HG03565 (cell line): Measurements from ENCODE around the gene TNFRSF13B.

Experiments used
- ATAC-seq: cut with Tn5 transposase; IDR thresholded peaks from one replicate; pipeline ENCODE4 v1.9.1; 2021; ENCODE audit warnings: mild to moderate bottlenecking, moderate library complexity; ENCODE audit not compliant: unreplicated experiment

Gene TNFRSF13B

DNA sequence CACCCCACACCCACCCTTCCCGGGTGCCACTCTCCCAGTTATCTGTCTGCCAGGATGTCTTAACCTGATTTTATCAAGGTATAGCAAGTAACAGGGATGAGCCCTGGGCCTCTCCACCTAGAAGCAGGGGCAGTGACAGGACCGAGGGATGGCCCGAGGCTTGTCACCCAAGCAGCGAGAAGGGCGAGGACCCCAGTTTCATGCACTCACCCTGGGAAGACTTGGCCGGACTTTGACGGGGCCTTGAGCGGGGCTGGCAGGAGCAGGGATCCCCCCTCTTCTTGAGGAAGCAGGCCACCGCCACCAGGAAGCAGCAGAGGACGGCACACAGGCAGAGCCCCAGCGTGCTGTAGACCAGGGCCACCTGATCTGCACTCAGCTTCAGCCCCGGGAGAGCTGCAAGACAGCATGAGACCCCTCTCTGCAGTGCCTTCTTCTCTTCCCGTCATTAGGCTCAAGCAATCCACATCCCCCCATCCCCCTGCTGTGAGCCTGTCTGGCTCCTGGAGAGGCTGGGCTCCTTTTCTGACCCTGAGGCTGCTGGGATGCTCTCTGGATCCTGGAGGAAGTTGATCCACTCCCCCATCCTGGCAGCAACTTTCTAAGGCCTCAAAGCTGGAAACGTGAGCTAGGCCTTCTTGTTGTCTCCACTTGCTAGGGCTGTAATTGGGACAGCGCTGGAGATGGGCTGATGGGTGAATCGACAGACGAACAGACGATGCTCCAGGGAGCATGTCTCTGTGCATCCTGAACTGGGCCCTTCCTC, 31.6 kb downstream of the TNFRSF13B start:
- no peak for ATAC-seq

DNA sequence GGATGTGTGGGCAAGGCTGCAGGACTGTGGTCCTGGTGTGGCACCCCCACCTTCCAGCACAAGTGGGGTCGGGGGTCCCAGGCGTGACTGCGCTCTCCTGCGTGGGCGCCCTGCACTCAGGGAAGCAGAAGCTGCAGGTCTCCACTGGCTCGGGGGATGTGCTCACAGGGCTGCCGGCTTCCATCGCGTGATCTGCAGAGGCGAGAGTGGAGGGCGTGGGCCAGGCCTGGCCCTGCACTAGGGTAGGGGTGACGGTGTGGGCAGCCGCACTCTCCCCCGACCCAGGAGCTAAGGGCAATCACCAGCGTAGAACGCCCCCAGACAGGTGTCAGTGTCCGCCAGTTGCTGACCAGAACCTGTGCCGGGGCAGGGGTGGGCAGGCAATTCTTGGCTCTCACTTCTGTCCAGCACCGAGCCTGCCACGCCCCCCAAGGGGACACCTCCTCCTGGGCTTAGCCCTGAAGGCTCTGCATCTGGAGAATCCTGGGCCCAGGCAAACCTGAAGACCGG, 32.3 kb downstream of the TNFRSF13B start:
- no peak for ATAC-seq

GRCh38 chr17:16939208-16939576, 32.7 kb downstream of the TNFRSF13B start:
- ATAC-seq, result no peak

DNA sequence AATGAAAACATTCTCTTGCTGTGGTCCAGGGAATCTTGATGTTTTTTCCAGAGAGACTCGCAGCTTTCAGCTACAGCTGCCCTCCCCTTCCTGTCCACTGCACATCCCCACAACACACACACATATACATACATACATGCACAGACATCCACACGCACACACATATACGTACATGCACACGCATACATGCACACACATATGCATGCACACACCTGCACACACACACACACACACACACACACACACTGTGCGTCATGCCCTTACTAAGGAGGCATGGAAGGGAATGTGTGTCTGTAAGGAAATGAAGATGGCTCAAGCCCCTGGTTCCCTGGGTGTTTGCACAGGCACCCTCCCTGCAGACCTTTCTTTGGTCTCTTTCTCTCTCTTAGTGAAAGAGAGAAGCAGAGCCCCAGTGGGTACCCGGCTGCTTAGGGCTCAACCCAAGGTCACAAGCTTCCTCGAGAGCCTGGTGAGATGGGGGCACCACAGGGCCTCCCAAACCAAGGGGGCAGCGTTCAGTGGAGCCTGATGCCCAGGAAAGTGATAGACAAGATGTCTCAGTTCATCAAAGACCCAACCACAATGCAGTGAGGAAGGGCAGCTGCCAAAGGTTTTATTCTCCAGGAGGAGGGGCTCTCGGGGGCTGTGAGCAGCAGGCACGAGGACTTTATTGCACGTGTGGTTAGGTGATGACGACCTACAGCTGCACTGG, 33.3 kb downstream of the TNFRSF13B start:
- no peak for ATAC-seq

- no peak for ATAC-seq
Observed at GRCh38 chr17:16938031-16938430, 33.9 kb downstream of the TNFRSF13B start.

DNA sequence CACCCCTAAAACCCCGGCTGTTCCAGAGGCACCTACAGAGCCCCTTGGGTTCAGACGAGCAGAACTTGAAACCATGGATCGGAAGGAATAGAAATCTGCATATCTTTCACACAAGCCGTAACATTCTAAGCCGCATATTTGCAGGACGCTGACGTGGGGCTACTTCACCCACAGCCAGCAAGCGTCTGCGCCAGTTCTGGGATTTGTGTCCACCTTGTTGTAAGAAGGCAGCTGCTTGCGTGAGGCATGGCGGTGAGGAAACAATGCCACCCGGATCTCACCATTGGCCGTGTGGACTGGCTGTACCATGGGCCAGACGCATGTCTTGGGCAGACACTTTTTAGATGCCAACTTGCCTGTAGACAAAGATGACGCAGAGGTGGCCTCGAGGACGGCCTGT, 34.5 kb downstream of the TNFRSF13B start:
- ATAC-seq, result no peak

- no peak for ATAC-seq
Observed at GRCh38 chr17:16936536-16937310, 35.2 kb downstream of the TNFRSF13B start.

DNA sequence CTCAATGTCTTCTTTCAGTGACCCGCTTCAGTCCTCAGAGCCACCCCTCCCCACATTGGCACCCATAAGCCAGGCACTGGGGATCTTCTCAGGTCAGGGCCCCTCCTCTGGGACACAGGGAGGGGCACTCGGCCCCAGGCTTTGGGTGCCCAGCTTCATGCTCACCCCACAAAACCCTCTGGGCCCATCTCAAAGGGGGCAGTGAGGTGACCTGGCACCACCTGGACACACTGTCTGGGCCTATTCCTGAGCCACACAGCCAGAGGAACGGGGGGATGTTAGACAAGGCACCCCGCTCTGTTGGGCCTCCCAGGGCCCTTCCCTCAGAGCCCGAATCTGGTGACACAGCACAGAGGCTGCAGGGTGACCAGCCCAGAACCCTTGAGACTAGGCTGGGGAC, 36.1 kb downstream of the TNFRSF13B start:
- ATAC-seq, result no peak

GRCh38 chr17:16935241-16935663, 36.7 kb downstream of the TNFRSF13B start:
- no peak for ATAC-seq

GRCh38 chr17:16934836-16935235, 37.1 kb downstream of the TNFRSF13B start:
- no peak for ATAC-seq

- ATAC-seq, result no peak
Observed at GRCh38 chr17:16934133-16934795, 37.7 kb downstream of the TNFRSF13B start.

DNA sequence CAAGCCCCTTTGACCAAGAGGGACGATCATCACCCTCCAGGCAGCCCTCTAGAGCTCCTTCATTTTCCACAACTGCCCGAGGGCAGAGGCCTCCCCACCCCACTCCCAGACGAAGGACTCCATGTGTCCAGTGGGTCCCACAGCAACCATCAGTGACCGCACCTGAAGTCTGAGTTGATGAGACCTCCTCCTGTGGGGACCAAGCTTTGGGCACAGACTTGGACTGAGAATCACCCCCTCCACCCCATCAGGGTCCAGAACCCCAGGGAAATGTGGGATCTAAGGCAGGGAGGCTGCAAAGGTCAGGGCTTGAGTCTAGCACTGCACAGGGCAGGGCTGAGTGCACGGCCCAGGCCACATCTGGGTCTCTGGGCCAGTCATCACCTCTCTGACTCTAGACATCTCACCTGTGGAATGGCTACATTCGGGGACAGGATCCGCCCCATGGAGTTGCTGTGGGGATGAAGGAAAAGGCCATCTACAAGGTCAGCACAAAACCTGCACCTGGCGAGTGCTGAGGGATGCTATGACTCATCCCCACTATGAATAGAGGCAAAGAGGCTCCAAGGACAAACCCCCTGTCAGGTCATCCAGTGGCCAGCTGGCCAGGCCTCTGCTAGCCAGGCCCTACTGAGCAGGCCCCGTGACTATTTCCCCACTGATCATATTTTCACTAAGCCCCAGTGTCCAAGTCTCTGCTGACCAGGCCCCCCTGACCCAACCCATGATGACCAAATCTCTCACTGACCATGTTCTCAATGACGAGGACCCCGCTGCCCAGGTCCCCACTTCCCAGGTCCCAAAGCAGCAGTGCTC, 38.4 kb downstream of the TNFRSF13B start:
- no peak for ATAC-seq

GRCh38 chr17:16932611-16933010, 39.3 kb downstream of the TNFRSF13B start:
- no peak for ATAC-seq

GRCh38 chr17:16932156-16932555, 39.8 kb downstream of the TNFRSF13B start:
- no peak for ATAC-seq

DNA sequence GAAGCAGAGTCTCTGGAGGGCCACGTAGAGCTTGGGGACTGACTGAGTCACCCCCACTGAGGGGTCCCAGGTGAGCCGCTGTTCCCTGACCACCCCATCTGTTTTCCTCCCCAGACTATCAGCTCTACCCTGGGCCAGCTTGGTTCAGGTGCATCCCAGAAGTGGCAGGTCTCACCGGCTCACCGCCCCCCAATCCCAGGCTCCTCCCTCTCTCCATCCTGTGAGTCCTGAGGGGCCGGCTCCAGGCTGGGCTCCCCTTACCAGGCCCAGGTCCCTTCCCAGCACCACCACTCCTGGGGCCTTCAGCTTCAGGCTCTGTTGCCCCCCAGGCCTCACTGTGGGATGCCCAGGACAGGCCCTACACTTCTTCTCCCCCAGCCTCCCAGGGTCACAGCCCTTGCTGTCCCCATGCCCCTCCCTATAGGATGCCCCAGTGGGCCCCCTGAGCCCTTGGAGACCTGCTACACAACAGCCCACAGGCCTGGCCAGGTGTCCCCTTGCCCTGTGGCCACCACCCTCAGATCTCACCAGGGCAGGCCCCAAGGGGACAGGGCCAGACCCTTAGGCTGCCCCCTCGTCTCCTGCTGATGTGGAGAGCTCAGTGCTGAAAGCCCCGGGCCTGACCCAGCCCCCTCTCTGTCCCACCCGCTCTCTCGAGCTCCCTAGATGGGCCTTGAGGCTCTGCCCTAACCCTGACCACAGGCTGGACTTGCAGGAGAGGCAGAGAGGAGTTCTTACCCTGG, 40.4 kb downstream of the TNFRSF13B start:
- no peak for ATAC-seq

- ATAC-seq, result no peak
Observed at GRCh38 chr17:16930571-16931317, 41.2 kb downstream of the TNFRSF13B start.

DNA sequence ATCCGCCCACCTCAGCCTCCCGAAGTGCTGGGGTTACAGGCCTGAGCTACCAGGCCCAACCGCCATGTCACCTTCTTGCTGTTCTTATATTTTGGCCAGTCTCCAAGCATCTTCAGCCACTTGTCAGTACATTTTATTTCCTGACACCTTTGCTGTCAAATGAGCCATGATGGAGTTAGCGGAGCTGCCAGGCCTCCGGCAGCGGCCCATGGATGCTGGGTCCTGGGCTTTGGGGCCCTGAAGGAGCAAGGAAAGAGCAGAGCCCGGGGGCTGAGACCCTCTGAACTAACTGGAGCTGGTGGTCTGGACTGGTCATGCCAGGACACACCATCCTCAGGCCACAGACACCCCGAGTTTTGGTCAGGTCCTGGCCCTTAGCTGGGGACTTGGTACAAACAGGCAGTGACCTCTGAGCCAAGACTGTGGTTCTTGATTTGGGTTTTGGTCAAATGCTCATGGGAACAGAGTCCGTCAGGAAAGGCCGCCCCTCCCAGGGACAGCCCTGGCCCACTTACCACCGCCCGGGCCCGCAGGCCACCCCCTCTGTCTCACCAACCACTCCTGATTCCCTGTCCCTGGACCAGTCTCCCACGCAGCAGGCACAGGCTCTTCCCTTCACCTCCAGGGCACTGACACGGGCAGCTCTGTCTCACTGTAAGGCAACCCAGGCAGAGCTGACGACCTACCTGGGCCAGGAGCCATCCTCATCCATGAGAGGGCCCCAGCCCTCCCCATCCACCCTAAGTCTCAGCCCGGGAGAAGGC, 42.0 kb downstream of the TNFRSF13B start:
- no peak for ATAC-seq
